Esophagus (tissue), 2 donors: ENCODE measurements around the gene RANBP3L. TPM values are rescaled to one million over a fixed set of nuclear protein-coding genes. Genes with fewer than 3 reads are reported as not detected.

Experiments
- H3K27ac ChIP-seq, 2 donors: one replicate each; pipeline ENCODE4 v1.5.1; 2013; ENCODE audit warnings: low read depth in 2 of 2, mild to moderate bottlenecking in 2 of 2, inconsistent platforms in 1 of 2, low read length in 1 of 2, moderate library complexity in 1 of 2
- H3K27me3 ChIP-seq, 2 donors: one replicate each; pipeline ENCODE4 v1.6.1; 2013; ENCODE audit warnings: low read length in 2 of 2, control low read depth in 1 of 2, mild to moderate bottlenecking in 1 of 2; ENCODE audit not compliant: insufficient read depth in 2 of 2, control insufficient read depth in 1 of 2
- H3K36me3 ChIP-seq, 2 donors: one replicate each; pipeline ENCODE4 v1.6.1; 2013; ENCODE audit warnings: low read length in 1 of 2; ENCODE audit not compliant: control insufficient read depth in 2 of 2, insufficient read depth in 2 of 2
- H3K4me1 ChIP-seq, 2 donors: one replicate each; pipeline ENCODE4 v1.6.1; 2013; ENCODE audit warnings: low read length in 1 of 2; ENCODE audit not compliant: control insufficient read depth in 2 of 2, insufficient read depth in 2 of 2
- H3K4me3 ChIP-seq, 2 donors: one replicate each; pipeline ENCODE4 v1.5.1; 2013; ENCODE audit warnings: low read length in 2 of 2, mild to moderate bottlenecking in 2 of 2, low read depth in 1 of 2, moderate library complexity in 1 of 2
- H3K9me3 ChIP-seq, 2 donors: one replicate each; pipeline ENCODE4 v1.6.1; 2013; ENCODE audit warnings: mild to moderate bottlenecking in 2 of 2, low read depth in 1 of 2, low read length in 1 of 2, moderate library complexity in 1 of 2; ENCODE audit not compliant: control insufficient read depth in 2 of 2, insufficient read depth in 1 of 2
- WGBS, 2 donors: extraction: QIAGEN DNeasy Blood & Tissue Kit; methylation state at CpG; one replicate each; pipeline ENCODE4 v1.1.7; 2013; 5-methylcytosine and 5-hydroxymethylcytosine counted together
- polyA plus RNA-seq, 2 donors: library from polyadenylated mRNA; stranded (reverse); fragments of 200-250 nt; gene quantifications; one replicate each; pipeline ENCODE4 v1.2.3, GENCODE V29; 2013
- donor health status: healthy with polysubstance abuse.
- donor health status: Bipolar disorder and iron deficiency.

Gene RANBP3L
- polyA plus RNA-seq, 2 donors = 0.02 to 0.07 TPM

GRCh38 chr5:36238502-36239295, 63.0 kb downstream of the RANBP3L start:
- WGBS, 2 donors = 60 to 66% methylated on average over 2 of the region's 2 CpGs
- H3K4me3 ChIP-seq = no peak overlapping the region
- H3K27ac ChIP-seq = no peak overlapping the region
- H3K27me3 ChIP-seq = no peaks in the 10 kb centered on the region
- peaks cover 4 to 5% of the 10 kb centered on the region in 2 donors for H3K4me1 ChIP-seq
- H3K9me3 ChIP-seq = no peaks in the 10 kb centered on the region
- H3K36me3 ChIP-seq = no peaks in the 10 kb centered on the region

- 87 to 90% methylated on average over 2 of the region's 2 CpGs for WGBS, 2 donors
- Histone ChIP-seq H3K27ac (no peak overlapping the region), H3K36me3 (no peaks in the 10 kb centered on the region), H3K27me3 (no peaks in the 10 kb centered on the region), H3K4me1 (peaks cover 2 to 5% of the 10 kb centered on the region in 2 donors), H3K9me3 (no peaks in the 10 kb centered on the region), H3K4me3 (no peak overlapping the region)
These were observed 64.0 kb downstream of the RANBP3L start for GRCh38 chr5:36237751-36238150.

- Histone ChIP-seq H3K27me3 (no peaks in the 10 kb centered on the region), H3K9me3 (no peaks in the 10 kb centered on the region), H3K27ac (no peak overlapping the region), H3K36me3 (no peaks in the 10 kb centered on the region), H3K4me1 (no peaks in the 10 kb centered on the region), H3K4me3 (no peak overlapping the region)
These were observed 64.9 kb downstream of the RANBP3L start for GRCh38 chr5:36236801-36237200.

- H3K36me3 ChIP-seq = no peaks in the 10 kb centered on the region
- H3K9me3 ChIP-seq = no peaks in the 10 kb centered on the region
- no peaks in the 10 kb centered on the region for H3K27me3 ChIP-seq
- H3K27ac ChIP-seq = no peak overlapping the region
- no peak overlapping the region for H3K4me3 ChIP-seq
- H3K4me1 ChIP-seq = no peaks in the 10 kb centered on the region
- WGBS, 2 donors = 74 to 90% methylated on average over 3 of the region's 3 CpGs
These were observed 69.2 kb downstream of the RANBP3L start for GRCh38 chr5:36232533-36232932.

- H3K27ac ChIP-seq = no peak overlapping the region
These were observed 71.4 kb downstream of the RANBP3L start for GRCh38 chr5:36230151-36230790.

GRCh38 chr5:36228505-36228904, 73.2 kb downstream of the RANBP3L start:
- H3K27me3 ChIP-seq = no peaks in the 10 kb centered on the region
- H3K4me1 ChIP-seq = no peaks in the 10 kb centered on the region
- no peak overlapping the region for H3K27ac ChIP-seq
- no peak overlapping the region for H3K4me3 ChIP-seq
- H3K36me3 ChIP-seq = no peaks in the 10 kb centered on the region
- WGBS, 2 donors = 92 to 94% methylated on average over 7 of the region's 7 CpGs
- no peaks in the 10 kb centered on the region for H3K9me3 ChIP-seq

More at GRCh38 chr5:36230151-36230790, 71.4 kb downstream of the RANBP3L start:
- 93 to 98% methylated on average over 1 of the region's 1 CpG for WGBS, 2 donors
- Histone ChIP-seq H3K27me3 (no peaks in the 10 kb centered on the region), H3K9me3 (no peaks in the 10 kb centered on the region), H3K36me3 (no peaks in the 10 kb centered on the region), H3K4me1 (no peaks in the 10 kb centered on the region), H3K4me3 (no peak overlapping the region)

GRCh38 chr5:36227046-36227445, 74.7 kb downstream of the RANBP3L start:
- Histone ChIP-seq H3K4me3 (no peak overlapping the region), H3K27ac (no peak overlapping the region)

GRCh38 chr5:36222620-36223019, 79.1 kb downstream of the RANBP3L start:
- Histone ChIP-seq H3K4me3 (no peak overlapping the region), H3K27ac (no peak overlapping the region), H3K36me3 (peaks cover 3 to 7% of the 10 kb centered on the region in 2 donors), H3K9me3 (no peaks in the 10 kb centered on the region), H3K27me3 (no peaks in the 10 kb centered on the region), H3K4me1 (no peaks in the 10 kb centered on the region)
- WGBS, 2 donors = 88 to 90% methylated on average over 1 of the region's 1 CpG

More at GRCh38 chr5:36227046-36227445, 74.7 kb downstream of the RANBP3L start:
- Histone ChIP-seq H3K36me3 (no peaks in the 10 kb centered on the region), H3K4me1 (no peaks in the 10 kb centered on the region), H3K27me3 (no peaks in the 10 kb centered on the region), H3K9me3 (no peaks in the 10 kb centered on the region)

- Histone ChIP-seq H3K9me3 (no peaks in the 10 kb centered on the region), H3K36me3 (peaks cover 3 to 7% of the 10 kb centered on the region in 2 donors), H3K4me3 (no peak overlapping the region), H3K27me3 (no peaks in the 10 kb centered on the region), H3K27ac (no peak overlapping the region), H3K4me1 (no peaks in the 10 kb centered on the region)
- 92 to 94% methylated on average over 1 of the region's 1 CpG for WGBS, 2 donors
These were observed 83.7 kb downstream of the RANBP3L start for GRCh38 chr5:36217988-36218387.

- Histone ChIP-seq H3K4me3 (no peak overlapping the region), H3K36me3 (peaks cover 3 to 7% of the 10 kb centered on the region in 2 donors), H3K27me3 (no peaks in the 10 kb centered on the region), H3K4me1 (no peaks in the 10 kb centered on the region), H3K27ac (no peak overlapping the region), H3K9me3 (no peaks in the 10 kb centered on the region)
- 80 to 88% methylated on average over 1 of the region's 1 CpG for WGBS, 2 donors
These were observed 84.1 kb downstream of the RANBP3L start for GRCh38 chr5:36217567-36217966.
